ENCODE data around the gene GPER1.

The GPER1 gene

DNA sequence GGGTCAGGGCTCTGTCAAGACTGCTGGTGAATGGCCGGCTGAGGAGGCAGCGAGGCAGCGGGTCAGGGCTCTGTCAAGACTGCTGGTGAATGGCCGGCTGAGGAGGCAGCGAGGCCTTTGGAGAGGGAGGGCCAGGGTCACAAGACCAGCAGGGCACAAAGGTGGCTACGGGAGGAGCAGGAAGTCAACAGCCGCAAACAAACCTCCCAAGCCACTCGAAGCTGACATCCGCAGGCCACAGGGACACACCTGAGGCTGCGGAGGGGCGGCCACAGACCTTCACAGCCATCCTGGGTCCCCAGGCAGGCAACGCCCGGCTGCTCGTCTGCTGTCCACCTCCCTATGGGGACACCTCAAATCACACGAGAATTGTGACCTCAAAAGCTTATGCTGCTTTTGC is 8.9 kb upstream of the GPER1 start:
- TF ChIP-seq ZNF384 (IDR thresholded peaks at IDR 0.05) (no peak), HDGF (IDR thresholded peaks at IDR 0.05; ENCODE audit: borderline replicate concordance) (no peak), TARDBP (IDR thresholded peaks at IDR 0.05) (no peak), BHLHE40 (IDR thresholded peaks at IDR 0.05; ENCODE audit: borderline replicate concordance) (no peak), FOXA1 (IDR thresholded peaks at IDR 0.05) (no peak), NFRKB (IDR thresholded peaks at IDR 0.05) (no peak), CTBP1 (IDR thresholded peaks at IDR 0.05; ENCODE audit: borderline replicate concordance) (no peak), LEF1 (IDR thresholded peaks at IDR 0.05; ENCODE audit: borderline replicate concordance) (no peak), SUZ12 (IDR thresholded peaks at IDR 0.05) (no peak), FOXK2 (IDR thresholded peaks at IDR 0.05) (no peak), FOXM1 (IDR thresholded peaks at IDR 0.05; ENCODE audit: borderline replicate concordance) (no peak), ARNT (IDR thresholded peaks at IDR 0.05) (no peak)
- TF ChIP-seq, protein P1, sequence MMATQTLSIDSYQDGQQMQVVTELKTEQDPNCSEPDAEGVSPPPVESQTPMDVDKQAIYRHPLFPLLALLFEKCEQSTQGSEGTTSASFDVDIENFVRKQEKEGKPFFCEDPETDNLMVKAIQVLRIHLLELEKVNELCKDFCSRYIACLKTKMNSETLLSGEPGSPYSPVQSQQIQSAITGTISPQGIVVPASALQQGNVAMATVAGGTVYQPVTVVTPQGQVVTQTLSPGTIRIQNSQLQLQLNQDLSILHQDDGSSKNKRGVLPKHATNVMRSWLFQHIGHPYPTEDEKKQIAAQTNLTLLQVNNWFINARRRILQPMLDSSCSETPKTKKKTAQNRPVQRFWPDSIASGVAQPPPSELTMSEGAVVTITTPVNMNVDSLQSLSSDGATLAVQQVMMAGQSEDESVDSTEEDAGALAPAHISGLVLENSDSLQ (IDR thresholded peaks at IDR 0.05), result no peak
- POLR2A ChIA-PET, result no interaction called here
- CTCF ChIA-PET, result no interaction called here
- DNase-seq (ENCODE audit: extremely low spot score), result no peak

DNA sequence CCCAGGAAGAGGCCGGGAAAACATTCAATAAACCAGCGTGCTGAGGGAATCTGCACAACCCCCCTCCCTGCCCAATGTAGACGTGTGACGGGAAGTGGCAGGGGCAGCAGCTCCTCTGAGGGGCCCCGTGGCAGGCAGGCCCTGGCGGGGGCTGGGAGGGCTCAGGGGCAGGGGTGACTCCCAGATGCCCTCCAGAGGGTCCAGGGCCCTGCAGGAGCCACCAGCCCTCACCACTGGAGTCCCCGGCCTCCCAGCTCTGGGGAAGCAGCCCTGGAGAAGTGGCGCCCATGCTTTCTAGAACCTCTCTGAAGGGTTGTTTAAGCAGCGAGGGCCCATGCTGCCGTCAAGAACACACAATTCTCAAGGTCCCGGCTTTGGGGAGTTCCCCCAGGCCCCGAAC is 8.4 kb upstream of the GPER1 start:
- POLR2A ChIA-PET, result no interaction called here
- CTCF ChIA-PET, result no interaction called here
- DNase-seq (ENCODE audit: extremely low spot score), result no peak
- TF ChIP-seq L3MBTL2 (conservative IDR thresholded peaks at IDR 0.05), result no peak

DNA sequence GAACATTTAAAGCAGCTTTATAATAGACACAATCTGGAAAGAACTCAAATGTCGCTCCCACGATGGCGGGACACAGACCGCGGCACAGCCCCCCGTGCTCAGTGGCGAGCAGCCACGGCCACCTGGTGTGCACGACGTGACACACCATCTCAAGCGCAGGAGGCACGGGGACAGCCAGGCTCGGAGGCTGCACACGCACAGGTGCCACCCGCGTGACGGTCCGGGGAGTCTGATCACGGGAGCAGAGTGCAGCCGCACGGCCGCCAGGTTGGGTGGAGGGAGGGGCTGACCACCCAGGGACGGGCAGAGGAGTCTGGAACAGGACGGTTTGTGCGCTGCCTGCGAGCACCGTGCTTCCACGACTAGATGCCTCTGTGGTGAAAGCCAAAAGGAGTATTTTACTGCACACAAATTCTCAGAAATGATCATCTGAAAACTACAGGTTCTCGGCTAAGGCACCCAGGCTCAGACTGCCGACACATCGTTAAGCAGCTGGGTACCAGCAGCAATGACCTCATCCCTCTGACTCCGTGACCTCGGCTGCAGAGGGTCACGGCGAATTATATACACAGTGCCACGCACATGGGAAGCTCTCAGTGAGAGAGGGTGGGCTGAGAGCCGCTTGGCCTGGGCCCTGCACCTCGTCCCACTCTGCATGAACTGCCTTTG is 7.5 kb upstream of the GPER1 start:
- CTCF ChIA-PET, result interaction anchor here (0.7 kb wide), 1 partner anchor 15 kb away, joined by 3 read pairs; no protein-coding TSS in a partner anchor
- POLR2A ChIA-PET, result no interaction called here
- DNase-seq (ENCODE audit: extremely low spot score), result no peak
- no peak for TF ChIP-seq BHLHE40 (IDR thresholded peaks at IDR 0.05; ENCODE audit: borderline replicate concordance)
- TF ChIP-seq FOXA1 (IDR thresholded peaks at IDR 0.05), result no peak
- TF ChIP-seq FOXK2 (IDR thresholded peaks at IDR 0.05), result no peak
- TF ChIP-seq NFRKB (IDR thresholded peaks at IDR 0.05), result no peak
- no peak for TF ChIP-seq FOXM1 (IDR thresholded peaks at IDR 0.05; ENCODE audit: borderline replicate concordance)
- TF ChIP-seq TARDBP (IDR thresholded peaks at IDR 0.05), result no peak
- no peak for TF ChIP-seq ARNT (IDR thresholded peaks at IDR 0.05)
- TF ChIP-seq, protein P1 (IDR thresholded peaks at IDR 0.05), result no peak
- TF ChIP-seq HDGF (IDR thresholded peaks at IDR 0.05; ENCODE audit: borderline replicate concordance), result no peak
- TF ChIP-seq ELF4 (IDR thresholded peaks at IDR 0.05), result no peak
- no peak for TF ChIP-seq SUZ12 (IDR thresholded peaks at IDR 0.05)
- no peak for TF ChIP-seq CTBP1 (IDR thresholded peaks at IDR 0.05; ENCODE audit: borderline replicate concordance)

DNA sequence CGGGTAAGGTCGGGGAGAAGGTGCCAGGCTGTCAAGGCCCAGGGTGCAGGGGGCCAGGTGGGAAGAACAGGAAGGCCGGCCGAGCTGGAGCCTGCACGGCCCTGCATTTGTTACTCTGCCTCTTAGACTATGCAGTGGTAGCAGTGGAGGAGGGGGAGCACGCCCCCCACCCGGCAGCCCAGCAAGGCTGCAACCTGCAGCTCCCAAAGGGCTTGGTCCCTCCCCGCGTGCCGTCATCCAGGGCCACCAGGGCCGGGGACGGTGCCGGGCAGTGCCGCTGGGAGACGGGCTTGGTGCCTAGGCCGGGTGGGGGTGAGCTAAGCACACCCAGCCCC is 7.0 kb upstream of the GPER1 start:
- DNase-seq (ENCODE audit: extremely low spot score), result no peak
- ChIA-PET POLR2A (no interaction called here), CTCF (interaction anchor here (0.5 to 0.7 kb wide), 2 partner anchors 15 to 147 kb away, joined by 3 read pairs; no protein-coding TSS in a partner anchor)
- no peak for TF ChIP-seq FOXK2 (IDR thresholded peaks at IDR 0.05)
- TF ChIP-seq HDGF (IDR thresholded peaks at IDR 0.05; ENCODE audit: borderline replicate concordance), result no peak
- TF ChIP-seq SUZ12 (IDR thresholded peaks at IDR 0.05), result no peak
- no peak for TF ChIP-seq ELF4 (IDR thresholded peaks at IDR 0.05)
- TF ChIP-seq ARNT (IDR thresholded peaks at IDR 0.05), result no peak
- TF ChIP-seq, protein P1 (IDR thresholded peaks at IDR 0.05), result no peak
- no peak for TF ChIP-seq BHLHE40 (IDR thresholded peaks at IDR 0.05; ENCODE audit: borderline replicate concordance)
- TF ChIP-seq CTBP1 (IDR thresholded peaks at IDR 0.05; ENCODE audit: borderline replicate concordance), result no peak
- no peak for TF ChIP-seq ZNF384 (IDR thresholded peaks at IDR 0.05)
- TF ChIP-seq LEF1 (IDR thresholded peaks at IDR 0.05; ENCODE audit: borderline replicate concordance), result no peak
- no peak for TF ChIP-seq SP1 (IDR thresholded peaks at IDR 0.05)
- no peak for TF ChIP-seq L3MBTL2 (conservative IDR thresholded peaks at IDR 0.05)
- no peak for TF ChIP-seq NFRKB (IDR thresholded peaks at IDR 0.05)
- no peak for TF ChIP-seq FOXA1 (IDR thresholded peaks at IDR 0.05)
- no peak for TF ChIP-seq FOXM1 (IDR thresholded peaks at IDR 0.05; ENCODE audit: borderline replicate concordance)
- TF ChIP-seq TARDBP (IDR thresholded peaks at IDR 0.05), result no peak

DNA sequence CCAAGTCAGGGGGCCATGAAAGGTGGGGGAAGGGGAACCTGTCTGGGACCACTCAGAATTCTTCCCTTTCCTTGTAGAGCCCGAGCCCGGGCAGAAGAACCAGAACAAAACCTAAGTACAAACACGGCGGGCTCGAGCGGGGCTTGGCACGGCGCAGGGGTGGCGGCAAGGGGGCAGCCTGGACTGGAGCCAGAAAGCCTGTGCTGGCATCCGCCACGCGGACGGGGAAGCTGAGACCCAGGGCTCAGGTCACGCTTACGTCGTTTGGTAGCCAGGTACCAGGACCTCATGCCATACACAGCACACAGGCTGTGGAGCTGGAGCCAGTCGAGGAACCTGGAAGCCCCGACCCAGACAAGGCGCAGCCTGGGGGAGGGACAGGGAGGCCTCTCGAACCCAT is 6.6 kb upstream of the GPER1 start:
- ChIA-PET POLR2A (no interaction called here), CTCF (interaction anchor here (0.5 kb wide), 1 partner anchor 146 kb away, joined by 3 read pairs; no protein-coding TSS in a partner anchor)
- DNase-seq (ENCODE audit: extremely low spot score), result no peak
- TF ChIP-seq SP1 (IDR thresholded peaks at IDR 0.05), result no peak
- no peak for TF ChIP-seq ARNT (IDR thresholded peaks at IDR 0.05)
- no peak for TF ChIP-seq TARDBP (IDR thresholded peaks at IDR 0.05)
- TF ChIP-seq, protein P1 (IDR thresholded peaks at IDR 0.05), result no peak
- no peak for TF ChIP-seq LEF1 (IDR thresholded peaks at IDR 0.05; ENCODE audit: borderline replicate concordance)
- TF ChIP-seq FOXM1 (IDR thresholded peaks at IDR 0.05; ENCODE audit: borderline replicate concordance), result no peak
- TF ChIP-seq FOXA1 (IDR thresholded peaks at IDR 0.05), result no peak
- no peak for TF ChIP-seq SUZ12 (IDR thresholded peaks at IDR 0.05)
- no peak for TF ChIP-seq BHLHE40 (IDR thresholded peaks at IDR 0.05; ENCODE audit: borderline replicate concordance)
- TF ChIP-seq ELF4 (IDR thresholded peaks at IDR 0.05), result no peak
- no peak for TF ChIP-seq FOXK2 (IDR thresholded peaks at IDR 0.05)
- TF ChIP-seq HDGF (IDR thresholded peaks at IDR 0.05; ENCODE audit: borderline replicate concordance), result no peak
- no peak for TF ChIP-seq CTBP1 (IDR thresholded peaks at IDR 0.05; ENCODE audit: borderline replicate concordance)
- TF ChIP-seq NFRKB (IDR thresholded peaks at IDR 0.05), result no peak
- no peak for TF ChIP-seq ZNF384 (IDR thresholded peaks at IDR 0.05)
- no peak for TF ChIP-seq L3MBTL2 (conservative IDR thresholded peaks at IDR 0.05)
